Right lobe of liver (tissue), 4 donors: ENCODE measurements around the gene TNFSF18.

Experiments used
- CTCF ChIP-seq, 4 donors: fragments of 200-600 bp in 3 of 4; fragments of 450-650 bp in 1 of 4; IDR thresholded peaks; one replicate each; pipeline versions ENCODE4 v1.5.1 to v1.8.0; 2016 to 2022; ENCODE audit warnings: antibody characterized with exemption in 4 of 4, mild to moderate bottlenecking in 2 of 4
- POLR2A ChIP-seq: fragments of 450-650 bp; IDR thresholded peaks from one replicate; pipeline ENCODE4 v1.6.1; 2017; ENCODE audit warnings: antibody characterized with exemption, mild to moderate bottlenecking
- donor health status: DM: no; HTN: no; CAD: no.
- donor health status: DM: no; HTN: no; CAD: no.
- donor health status: DM: no; HTN: yes; CAD: no.

DNA sequence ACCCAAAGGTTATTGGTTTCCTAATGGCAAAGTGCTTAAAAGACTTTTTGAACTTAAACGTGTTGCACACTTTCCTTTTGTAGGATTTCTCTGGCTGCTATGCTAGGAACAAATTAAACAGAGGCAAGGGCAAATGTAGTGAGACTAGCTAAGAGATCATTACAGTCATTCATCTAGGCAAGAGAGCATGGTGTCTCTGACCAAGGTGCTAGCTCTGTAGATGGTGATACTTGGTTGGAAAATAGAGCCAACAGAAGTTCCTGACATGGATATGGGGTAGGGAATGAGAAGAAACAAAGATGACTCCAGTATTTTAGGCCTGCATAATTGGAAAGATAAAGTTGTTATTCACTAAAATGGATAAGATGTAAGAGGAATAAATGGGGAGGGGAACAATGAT is 6.1 kb downstream of the TNFSF18 start:
- TF ChIP-seq POLR2A (no peak), CTCF (IDR thresholded peaks at IDR 0.05) (no peak)
